GM18499 (cell line): ENCODE data around the gene TNFRSF18.

ENCODE experiments used
- ATAC-seq: cut with Tn5 transposase; IDR thresholded peaks from one replicate; pipeline ENCODE4 v1.9.1; 2021; ENCODE audit warnings: moderate number of reproducible peaks; ENCODE audit not compliant: insufficient read depth, unreplicated experiment

The TNFRSF18 gene

GRCh38 chr1:1168451-1169411 lies 37.7 kb downstream of the TNFRSF18 start:
- ATAC-seq = no peak

DNA sequence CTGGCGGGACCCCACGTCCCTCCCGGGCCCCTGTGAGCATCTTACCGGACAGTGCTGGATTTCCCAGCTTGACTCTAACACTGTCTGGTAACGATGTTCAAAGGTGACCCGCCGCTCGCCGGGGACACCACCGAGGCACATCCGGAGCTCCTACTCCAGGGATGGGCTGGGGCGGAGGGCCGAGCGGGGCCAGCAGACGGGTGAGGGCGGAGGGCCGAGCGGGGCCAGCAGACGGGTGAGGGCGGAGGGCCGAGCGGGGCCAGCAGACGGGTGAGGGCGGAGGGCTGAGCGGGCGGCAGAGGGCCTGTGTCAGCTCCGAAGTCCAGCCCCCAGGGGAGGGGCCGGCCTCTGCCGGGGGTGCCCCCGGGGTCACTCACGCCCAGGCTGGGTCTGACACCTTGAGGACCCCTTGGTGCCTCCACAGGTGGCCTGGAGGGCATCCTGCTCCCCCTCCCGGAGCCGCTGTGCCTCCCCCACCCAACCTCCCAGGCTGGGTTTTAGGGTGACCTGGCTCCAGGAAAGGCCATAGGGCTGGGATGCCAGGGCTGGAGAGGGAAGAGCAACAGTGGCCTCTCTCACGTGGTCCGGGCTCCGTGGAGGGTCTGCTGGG lies 38.4 kb downstream of the TNFRSF18 start:
- no peak for ATAC-seq

DNA sequence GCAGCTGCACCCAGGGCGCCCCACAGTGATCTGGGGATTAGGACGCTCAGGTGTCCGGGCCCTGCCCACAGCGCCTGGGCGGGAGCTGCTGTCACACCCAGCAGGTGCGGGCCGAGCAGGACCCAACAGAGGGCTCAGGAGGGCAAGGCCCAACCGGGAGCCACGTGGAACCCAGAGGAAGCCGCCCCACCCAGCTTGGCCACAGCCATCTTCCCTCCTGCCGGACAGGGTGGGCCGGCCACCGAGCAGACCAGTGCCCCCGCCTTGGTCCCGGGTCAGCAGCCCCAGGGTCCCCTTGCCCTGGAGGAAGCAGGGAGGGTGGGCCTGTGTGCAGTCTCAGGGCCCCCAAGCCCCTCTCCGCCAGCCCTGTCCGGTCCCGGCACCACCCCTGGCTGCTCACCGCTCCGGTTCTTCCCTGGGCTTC lies 39.0 kb downstream of the TNFRSF18 start:
- no peak for ATAC-seq

DNA sequence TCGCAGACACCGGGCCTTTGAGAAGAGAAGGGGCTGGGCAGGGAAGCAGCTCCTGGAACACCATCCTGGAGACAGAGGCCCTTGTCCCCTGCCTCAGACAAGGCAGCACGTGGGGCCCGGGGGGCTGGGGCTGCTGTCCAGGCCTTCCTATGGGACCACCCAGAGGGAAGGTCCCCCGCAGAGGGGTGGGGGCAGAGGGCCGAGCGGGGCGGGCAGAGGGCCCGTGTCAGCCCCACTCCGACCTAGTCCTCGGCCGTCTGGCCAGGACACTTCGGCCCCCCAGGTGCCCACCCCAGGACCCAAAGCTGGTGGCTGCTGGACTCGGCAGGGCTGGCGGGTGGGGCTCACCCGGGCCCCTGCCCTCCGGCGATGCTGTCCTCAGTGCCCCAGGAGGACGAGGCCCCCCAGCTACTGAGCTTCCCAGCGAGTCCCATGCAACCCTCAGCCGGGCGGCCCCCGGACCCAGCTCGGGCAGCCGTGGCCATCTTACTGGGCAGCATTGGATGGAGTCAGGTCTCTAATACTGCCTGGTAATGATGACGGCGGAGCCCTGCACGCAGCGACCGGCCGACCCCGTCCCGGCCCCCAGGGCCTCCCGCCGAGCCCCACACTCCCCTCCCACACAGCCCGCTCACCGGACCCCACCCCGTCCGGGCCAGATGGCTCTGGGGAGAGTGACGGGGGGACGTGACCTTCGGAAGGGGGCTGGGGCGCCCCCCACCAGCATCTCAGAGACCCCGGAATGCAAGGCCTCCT lies 39.6 kb downstream of the TNFRSF18 start:
- no peak for ATAC-seq

GRCh38 chr1:1165900-1166421 lies 40.4 kb downstream of the TNFRSF18 start:
- ATAC-seq = no peak

DNA sequence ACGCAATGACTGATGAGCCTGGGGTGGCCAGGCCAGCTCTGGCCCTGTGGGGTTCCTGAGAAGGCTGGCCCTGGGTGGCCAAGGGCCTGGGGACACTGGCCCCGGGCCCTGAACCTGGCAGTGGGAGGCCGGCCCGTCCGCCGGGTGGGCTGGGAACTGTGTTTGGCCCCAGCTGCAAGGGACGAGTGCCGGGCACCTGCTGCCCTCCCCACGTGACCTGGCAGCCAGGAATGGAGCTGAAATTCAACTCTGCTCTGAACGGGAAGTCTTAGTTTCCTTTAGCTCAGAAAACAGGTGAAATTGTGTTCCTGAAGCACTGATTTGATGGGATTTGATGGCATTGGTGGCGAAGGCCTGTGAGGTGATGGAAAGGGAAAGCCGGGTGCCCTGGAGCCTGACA lies 40.9 kb downstream of the TNFRSF18 start:
- ATAC-seq = no peak

- ATAC-seq = no peak
Observed at GRCh38 chr1:1164701-1165451, 41.5 kb downstream of the TNFRSF18 start.

DNA sequence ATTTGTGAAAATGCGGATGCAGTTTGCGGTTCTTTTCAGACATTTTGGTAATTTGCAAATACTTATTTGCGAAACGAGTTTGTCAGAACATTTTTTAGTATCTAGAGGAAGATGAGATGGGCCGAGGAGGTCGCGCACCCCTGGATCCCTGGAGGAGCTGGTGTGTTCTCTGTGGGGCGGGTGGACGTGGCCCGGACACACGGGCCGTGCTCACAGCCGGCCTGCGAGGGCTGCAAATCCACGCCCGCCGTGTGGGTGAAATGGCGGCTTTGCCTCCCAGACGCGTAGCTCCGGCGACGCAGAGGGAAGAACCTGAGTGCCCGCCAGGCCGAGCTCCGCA lies 42.1 kb downstream of the TNFRSF18 start:
- no peak for ATAC-seq

DNA sequence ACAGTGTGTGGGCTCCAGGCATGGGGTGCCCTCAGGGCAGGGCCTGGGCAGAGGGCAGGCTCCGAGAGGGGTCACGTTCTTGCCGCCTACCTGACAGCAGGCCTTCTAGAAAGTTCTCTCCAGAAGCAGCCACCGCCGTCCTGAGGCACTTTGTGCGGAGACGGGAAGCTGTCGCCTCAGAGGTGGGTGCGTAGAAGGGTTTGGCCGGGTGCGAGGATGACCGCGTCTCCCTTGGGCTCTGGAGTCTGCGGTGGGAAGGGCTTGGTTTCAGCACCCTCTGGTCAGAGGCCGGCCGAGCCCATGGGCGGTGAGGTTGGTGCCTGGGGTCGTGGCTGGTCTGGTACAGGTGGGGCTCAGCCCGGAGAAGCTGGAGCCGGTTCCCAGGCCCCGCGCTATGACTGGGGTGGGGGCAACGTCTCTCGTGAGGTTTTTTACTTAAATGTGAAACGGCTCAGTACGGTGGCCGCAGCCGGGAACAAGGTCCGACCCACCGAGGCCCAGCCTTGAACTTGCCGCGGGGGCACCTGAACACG lies 42.8 kb downstream of the TNFRSF18 start:
- ATAC-seq = no peak

DNA sequence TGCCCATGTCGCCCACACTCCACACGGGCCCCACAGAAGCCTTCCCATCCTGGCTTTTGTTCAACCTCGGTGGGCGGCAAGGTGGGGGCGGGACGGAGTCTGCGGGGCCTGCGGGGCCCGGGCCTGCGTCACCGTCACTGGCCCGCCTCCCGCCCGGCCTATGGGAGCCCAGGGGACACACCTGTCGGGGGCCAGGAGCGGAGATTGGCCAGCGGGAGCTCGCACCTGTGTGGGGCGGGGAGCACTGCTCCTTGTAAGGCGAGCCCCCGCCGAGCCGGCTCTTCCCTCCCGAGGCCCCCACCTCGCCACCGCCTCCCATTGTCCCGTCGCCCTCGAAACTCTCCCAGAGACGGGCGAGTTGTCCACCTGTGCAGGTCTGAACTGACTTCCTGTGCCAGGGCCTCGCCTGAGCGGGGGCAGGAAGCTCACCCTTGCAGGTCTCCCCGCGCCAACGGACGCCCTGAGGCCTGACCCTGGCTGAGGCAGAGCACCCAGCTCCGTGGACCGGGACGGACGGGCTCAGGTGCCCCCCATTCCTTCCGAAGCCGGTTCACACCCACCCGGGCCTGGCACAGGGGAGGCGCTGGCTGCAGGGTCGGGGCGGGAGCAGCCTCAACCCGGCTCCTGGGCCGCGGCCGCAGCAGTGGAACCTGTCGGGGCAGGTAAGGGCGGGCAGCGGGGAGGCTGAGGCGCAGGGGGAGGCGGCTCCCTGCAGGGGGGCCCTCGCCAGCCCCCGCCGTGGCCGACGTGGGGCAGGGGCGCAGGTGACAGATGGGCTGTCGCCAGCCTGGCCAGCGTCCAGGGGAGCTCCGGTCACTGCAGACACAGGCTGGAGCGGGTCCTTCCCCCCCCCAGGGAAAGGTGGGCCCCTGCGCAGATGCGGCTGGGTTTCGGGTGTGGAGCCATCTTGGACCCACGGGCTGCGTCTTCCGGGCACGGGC lies 43.5 kb downstream of the TNFRSF18 start:
- no peak for ATAC-seq

- ATAC-seq = no peak
Observed at GRCh38 chr1:1161683-1162079, 44.7 kb downstream of the TNFRSF18 start.

GRCh38 chr1:1161078-1161682 lies 45.2 kb downstream of the TNFRSF18 start:
- no peak for ATAC-seq

DNA sequence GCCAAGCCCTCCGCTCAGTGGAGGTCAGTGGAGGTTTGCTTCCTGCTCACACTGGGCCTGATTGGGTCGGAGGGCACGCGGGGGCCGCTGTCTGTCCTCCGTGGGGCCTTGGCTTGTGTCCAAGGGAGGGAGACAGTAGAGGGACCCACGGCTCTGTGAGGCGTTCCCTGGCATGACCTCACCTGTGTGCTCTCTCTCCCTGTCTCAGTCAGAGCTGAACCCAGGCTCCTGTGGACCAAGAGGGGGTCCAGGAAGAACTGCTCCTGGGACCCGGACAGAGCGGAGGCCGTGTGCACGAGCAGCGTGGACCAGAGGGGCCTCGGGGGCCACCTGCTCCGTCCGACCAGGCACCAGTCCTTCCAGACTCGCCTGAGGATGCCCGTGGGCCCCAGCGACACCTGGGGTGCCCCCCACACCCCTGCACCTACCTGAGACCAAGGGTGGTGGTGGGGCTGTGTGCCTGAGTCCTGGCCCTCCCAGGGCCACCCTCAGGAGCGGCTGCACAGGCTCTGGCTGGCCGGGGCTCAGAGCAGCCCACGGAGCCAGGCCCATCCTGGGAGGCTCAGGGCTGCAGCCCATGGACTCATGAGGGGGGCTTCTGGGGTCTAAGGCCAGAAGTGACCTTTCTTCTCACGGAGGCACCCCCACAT lies 46.0 kb downstream of the TNFRSF18 start:
- ATAC-seq = no peak

- ATAC-seq = no peak
Observed at GRCh38 chr1:1157914-1158710, 48.3 kb downstream of the TNFRSF18 start.

DNA sequence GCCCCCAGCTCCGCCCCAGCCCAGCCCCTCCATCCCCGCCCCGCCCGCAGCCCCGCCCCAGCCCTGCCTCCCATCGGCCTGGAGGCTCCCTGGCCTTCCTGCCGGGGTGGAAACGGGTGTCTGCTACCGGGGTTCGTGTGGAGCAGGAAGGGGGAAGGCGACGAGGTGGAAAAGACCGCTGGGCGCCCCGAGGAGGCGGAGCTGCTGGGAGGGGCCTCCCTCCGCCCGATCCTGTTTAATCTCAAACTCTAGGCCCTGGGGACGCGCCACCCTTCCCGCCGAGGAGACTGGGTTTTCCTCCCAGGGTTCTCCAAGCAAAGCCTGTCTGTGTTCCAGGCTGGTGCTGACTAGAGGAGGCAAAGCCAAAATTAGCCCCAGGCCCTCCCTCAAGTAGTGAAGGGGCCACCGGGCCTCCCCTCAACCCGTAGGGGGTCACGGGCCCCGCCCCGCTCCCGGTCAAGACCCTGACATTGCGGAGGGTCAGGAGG lies 48.9 kb downstream of the TNFRSF18 start:
- no peak for ATAC-seq

GRCh38 chr1:1157033-1157365 lies 49.4 kb downstream of the TNFRSF18 start:
- ATAC-seq = no peak
